GM18498 (cell line): ENCODE data around the gene CYCS.
"Not testable (repeated sequence)": the region's sequence is repeated elsewhere in the genome, so short reads cannot be mapped to it uniquely, and the experiment has no call there.

Experiments used
- ATAC-seq: cut with Tn5 transposase; IDR thresholded peaks from one replicate; pipeline ENCODE4 v1.9.1; 2021; ENCODE audit warnings: mild to moderate bottlenecking, moderate library complexity; ENCODE audit not compliant: unreplicated experiment

Gene CYCS

GRCh38 chr7:25125137-25125946, at the start of gene CYCS:
Gene CYCS, minus strand, starts transcription at chr7:25125260. Its CDS starts 1,141 bp downstream, at chr7:25124119.
- peak; percentile 94 for ATAC-seq

- no peak for ATAC-seq
Observed at GRCh38 chr7:25173184-25173583, 48.1 kb upstream of the CYCS start.

GRCh38 chr7:25171516-25171915, 46.5 kb upstream of the CYCS start:
- no peak for ATAC-seq

GRCh38 chr7:25171071-25171470, 46.0 kb upstream of the CYCS start:
- no peak for ATAC-seq

- ATAC-seq: no peak
Observed at GRCh38 chr7:25169683-25170082, 44.6 kb upstream of the CYCS start.

- no peak for ATAC-seq
Observed at GRCh38 chr7:25168145-25168544, 43.1 kb upstream of the CYCS start.

- no peak for ATAC-seq
Observed at GRCh38 chr7:25167262-25167843, 42.3 kb upstream of the CYCS start.

GRCh38 chr7:25159983-25160596, 35.0 kb upstream of the CYCS start:
- ATAC-seq: not testable (repeated sequence)

- no peak for ATAC-seq
Observed at GRCh38 chr7:25158966-25159365, 33.9 kb upstream of the CYCS start.

GRCh38 chr7:25151773-25152172, 26.7 kb upstream of the CYCS start:
- no peak for ATAC-seq

- no peak for ATAC-seq
Observed at GRCh38 chr7:25149836-25150235, 24.8 kb upstream of the CYCS start.

GRCh38 chr7:25148772-25149575, 23.9 kb upstream of the CYCS start:
- ATAC-seq: no peak

GRCh38 chr7:25143763-25144162, 18.7 kb upstream of the CYCS start:
- no peak for ATAC-seq

GRCh38 chr7:25139536-25139935, 14.5 kb upstream of the CYCS start:
- ATAC-seq: no peak

- ATAC-seq: no peak
Observed at GRCh38 chr7:25134358-25135010, 9.4 kb upstream of the CYCS start.

- ATAC-seq: no peak
Observed at GRCh38 chr7:25132430-25132829, 7.4 kb upstream of the CYCS start.

GRCh38 chr7:25126751-25127150, 1.7 kb upstream of the CYCS start:
- no peak for ATAC-seq

GRCh38 chr7:25124465-25125136, 459 bp downstream of the CYCS start:
- no peak for ATAC-seq

- no peak for ATAC-seq
Observed at GRCh38 chr7:25122373-25122772, 2.7 kb downstream of the CYCS start.

- no peak for ATAC-seq
Observed at GRCh38 chr7:25121599-25121998, 3.5 kb downstream of the CYCS start.
